IMR-90 (cell line): Measurements from ENCODE around the gene CD248. TPM values are rescaled to one million over a fixed set of nuclear protein-coding genes. Genes with fewer than 3 reads are reported as not detected.

ENCODE experiments used
- BHLHE40 ChIP-seq: fragments of 150-350 bp; IDR thresholded peaks from 2 replicates; pipeline ENCODE4 v1.6.1; 2016; ENCODE audit warnings: mild to moderate bottlenecking, low read depth, low read length
- CEBPB ChIP-seq: IDR thresholded peaks from 2 replicates; pipeline ENCODE4 v1.6.1; 2012; ENCODE audit warnings: low read depth, low read length, improper control_type of control experiment
- ELK1 ChIP-seq: fragments of 150-350 bp; IDR thresholded peaks from 2 replicates; pipeline ENCODE4 v1.6.1; 2016; ENCODE audit warnings: low read depth, mild to moderate bottlenecking, low read length, moderate library complexity, borderline replicate concordance
- FOS ChIP-seq: fragments of 150-350 bp; IDR thresholded peaks from 2 replicates; pipeline ENCODE4 v1.6.1; 2016; ENCODE audit warnings: low read depth, low read length
- MAZ ChIP-seq: IDR thresholded peaks from 2 replicates; pipeline ENCODE4 v1.6.1; 2012; ENCODE audit warnings: low read depth, mild to moderate bottlenecking, low read length, improper control_type of control experiment, moderate library complexity, borderline replicate concordance
- POLR2A ChIP-seq: IDR thresholded peaks from 2 replicates; pipeline ENCODE4 v1.6.1; 2012; ENCODE audit warnings: mild to moderate bottlenecking, low read depth, low read length
- RCOR1 ChIP-seq: IDR thresholded peaks from 2 replicates; pipeline ENCODE4 v1.6.1; 2012; ENCODE audit warnings: mild to moderate bottlenecking, low read length, improper control_type of control experiment; ENCODE audit not compliant: insufficient replicate concordance
- polyA plus RNA-seq, 3 experiments: library from polyadenylated mRNA; depleted of rRNA; stranded (reverse); fragments of >200 nt; gene quantifications; 2 replicates each; pipeline ENCODE4 v1.2.3, GENCODE V29; 2012; ENCODE audit warnings: low replicate concordance in 1 of 3
- total RNA-seq: library from RNA; depleted of rRNA; stranded (reverse); fragments of >200 nt; gene quantifications from 2 replicates; pipeline ENCODE4 v1.2.3, GENCODE V29; 2012

The CD248 gene
- total and polyA plus RNA-seq, 2 of the 4 experiments (the other 2 are of a cell fraction): 19.5 to 223 TPM

DNA sequence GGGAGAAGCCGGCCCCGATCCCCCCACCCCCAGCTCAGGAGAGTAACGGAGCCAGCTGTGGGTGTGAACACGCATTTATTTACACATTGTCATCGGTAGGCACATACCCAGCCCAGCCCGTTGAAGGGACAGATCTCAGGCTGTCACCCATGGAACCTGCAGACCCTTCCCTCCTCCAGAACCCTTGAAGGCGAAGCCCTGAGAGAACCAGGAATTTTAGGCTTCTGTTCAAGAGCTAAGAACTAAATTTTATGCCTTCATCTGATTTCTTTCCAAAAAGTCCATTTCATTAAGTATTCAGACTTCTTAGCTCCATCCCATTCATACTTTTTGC is 28.4 kb upstream of the CD248 start (continued):
- TF ChIP-seq ELK1: no peak
- TF ChIP-seq MAZ: no peak
- TF ChIP-seq POLR2A: no peak
- TF ChIP-seq RCOR1: no peak
- no peak for TF ChIP-seq FOS
- TF ChIP-seq CEBPB: no peak
- TF ChIP-seq BHLHE40: no peak
